SK-N-SH treated with all-trans-retinoic acid at 6 μM for 48 hours (cell line): ENCODE results near the gene PPM1B.

Source experiments
- ARNTL ChIP-seq: fragments of 450-650 bp; formaldehyde crosslinking; IDR thresholded peaks from 2 replicates; pipeline ENCODE4 v1.5.0; 2020; ENCODE audit warnings: low read depth, mild to moderate bottlenecking, moderate library complexity, borderline replicate concordance
- BACH2 ChIP-seq: fragments of 250-450 bp; sonication (Bioruptor Pico); IDR thresholded peaks from 2 replicates; pipeline ENCODE4 v1.9.0; 2021; ENCODE audit warnings: mild to moderate bottlenecking, borderline replicate concordance
- GLIS3 ChIP-seq: fragments of 250-450 bp; sonication (Bioruptor Pico); IDR thresholded peaks from 2 replicates; pipeline ENCODE4 v1.5.0; 2020; ENCODE audit warnings: mild to moderate bottlenecking, moderate library complexity
- ISL1 ChIP-seq: fragments of 250-450 bp; sonication (Bioruptor Pico); IDR thresholded peaks from 2 replicates; pipeline ENCODE4 v2.1.2; 2022; ENCODE audit warnings: mild to moderate bottlenecking, moderate library complexity
- RARB ChIP-seq: fragments of 250-450 bp; sonication (Bioruptor Pico); IDR thresholded peaks from 2 replicates; pipeline ENCODE4 v1.8.0; 2021; ENCODE audit warnings: mild to moderate bottlenecking, moderate library complexity
- SNAI2 ChIP-seq: fragments of 250-450 bp; sonication (Bioruptor Pico); IDR thresholded peaks from 2 replicates; pipeline ENCODE4 v1.5.0; 2020; ENCODE audit warnings: mild to moderate bottlenecking, moderate library complexity
- TCF4 ChIP-seq: fragments of 250-450 bp; sonication (Bioruptor Pico); IDR thresholded peaks from 2 replicates; pipeline ENCODE4 v1.8.0; 2021; ENCODE audit warnings: mild to moderate bottlenecking, moderate library complexity, borderline replicate concordance
- TOX ChIP-seq: fragments of 250-450 bp; sonication (Bioruptor Pico); IDR thresholded peaks from 2 replicates; pipeline ENCODE4 v1.8.0; 2021; ENCODE audit warnings: mild to moderate bottlenecking, moderate library complexity, borderline replicate concordance
- TSHZ2 ChIP-seq: fragments of 250-450 bp; sonication (Bioruptor Pico); IDR thresholded peaks from 2 replicates; pipeline ENCODE4 v1.5.0; 2020; ENCODE audit warnings: mild to moderate bottlenecking, moderate library complexity
- ZFP3 ChIP-seq: fragments of 250-450 bp; sonication (Bioruptor Pico); IDR thresholded peaks from 2 replicates; pipeline ENCODE4 v1.5.0; 2020; ENCODE audit warnings: mild to moderate bottlenecking, moderate library complexity
- ZFP30 ChIP-seq: fragments of 450-650 bp; formaldehyde crosslinking; IDR thresholded peaks from 2 replicates; pipeline ENCODE4 v1.5.0; 2022; ENCODE audit warnings: mild to moderate bottlenecking, moderate library complexity
- ZNF70 ChIP-seq: fragments of 450-650 bp; formaldehyde crosslinking; IDR thresholded peaks from 2 replicates; pipeline ENCODE4 v1.5.0; 2020; ENCODE audit warnings: mild to moderate bottlenecking, moderate library complexity
- TF ChIP-seq, protein P1 (sequence below): fragments of 250-450 bp; sonication (Bioruptor Pico); IDR thresholded peaks from 2 replicates; pipeline ENCODE4 v1.8.0; 2020; ENCODE audit warnings: mild to moderate bottlenecking, moderate library complexity, borderline replicate concordance
- TF ChIP-seq, protein P2 (sequence below): fragments of 250-450 bp; sonication (Bioruptor Pico); IDR thresholded peaks from 2 replicates; pipeline ENCODE4 v1.8.0; 2021; ENCODE audit warnings: low read depth, mild to moderate bottlenecking, moderate library complexity, borderline replicate concordance

DNA sequence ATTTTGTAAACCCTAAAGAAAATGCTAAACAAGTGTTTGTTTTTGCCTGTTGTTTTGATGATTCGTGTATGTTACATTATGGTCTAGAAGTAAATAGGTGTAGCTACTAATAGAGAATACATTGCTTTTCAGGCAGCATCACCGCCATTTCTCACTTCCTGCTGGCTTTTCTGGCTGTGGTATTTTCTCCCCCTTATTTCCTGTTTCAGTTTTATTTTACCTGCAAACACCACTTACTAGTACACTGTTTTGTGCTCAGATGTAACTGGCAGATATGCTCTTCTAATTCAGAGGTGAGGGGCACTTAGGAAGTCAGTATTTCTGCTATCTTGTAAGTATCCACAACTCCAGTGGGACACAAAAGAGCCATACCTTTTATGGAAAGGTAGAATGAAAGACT lies 68.5 kb downstream of the PPM1B start:
- TF ChIP-seq, protein P1, sequence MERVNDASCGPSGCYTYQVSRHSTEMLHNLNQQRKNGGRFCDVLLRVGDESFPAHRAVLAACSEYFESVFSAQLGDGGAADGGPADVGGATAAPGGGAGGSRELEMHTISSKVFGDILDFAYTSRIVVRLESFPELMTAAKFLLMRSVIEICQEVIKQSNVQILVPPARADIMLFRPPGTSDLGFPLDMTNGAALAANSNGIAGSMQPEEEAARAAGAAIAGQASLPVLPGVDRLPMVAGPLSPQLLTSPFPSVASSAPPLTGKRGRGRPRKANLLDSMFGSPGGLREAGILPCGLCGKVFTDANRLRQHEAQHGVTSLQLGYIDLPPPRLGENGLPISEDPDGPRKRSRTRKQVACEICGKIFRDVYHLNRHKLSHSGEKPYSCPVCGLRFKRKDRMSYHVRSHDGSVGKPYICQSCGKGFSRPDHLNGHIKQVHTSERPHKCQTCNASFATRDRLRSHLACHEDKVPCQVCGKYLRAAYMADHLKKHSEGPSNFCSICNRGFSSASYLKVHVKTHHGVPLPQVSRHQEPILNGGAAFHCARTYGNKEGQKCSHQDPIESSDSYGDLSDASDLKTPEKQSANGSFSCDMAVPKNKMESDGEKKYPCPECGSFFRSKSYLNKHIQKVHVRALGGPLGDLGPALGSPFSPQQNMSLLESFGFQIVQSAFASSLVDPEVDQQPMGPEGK, result no peak
- TF ChIP-seq TOX (CRISPR knock-in tag) (no peak), ZNF70 (CRISPR knock-in tag) (no peak), GLIS3 (no peak), ZFP3 (CRISPR knock-in tag) (no peak), SNAI2 (CRISPR knock-in tag) (no peak), RARB (no peak), ARNTL (CRISPR knock-in tag) (no peak), ISL1 (CRISPR knock-in tag) (no peak), TSHZ2 (no peak), BACH2 (CRISPR knock-in tag) (no peak), TCF4 (no peak), ZFP30 (CRISPR knock-in tag) (no peak)
- TF ChIP-seq, protein P2, sequence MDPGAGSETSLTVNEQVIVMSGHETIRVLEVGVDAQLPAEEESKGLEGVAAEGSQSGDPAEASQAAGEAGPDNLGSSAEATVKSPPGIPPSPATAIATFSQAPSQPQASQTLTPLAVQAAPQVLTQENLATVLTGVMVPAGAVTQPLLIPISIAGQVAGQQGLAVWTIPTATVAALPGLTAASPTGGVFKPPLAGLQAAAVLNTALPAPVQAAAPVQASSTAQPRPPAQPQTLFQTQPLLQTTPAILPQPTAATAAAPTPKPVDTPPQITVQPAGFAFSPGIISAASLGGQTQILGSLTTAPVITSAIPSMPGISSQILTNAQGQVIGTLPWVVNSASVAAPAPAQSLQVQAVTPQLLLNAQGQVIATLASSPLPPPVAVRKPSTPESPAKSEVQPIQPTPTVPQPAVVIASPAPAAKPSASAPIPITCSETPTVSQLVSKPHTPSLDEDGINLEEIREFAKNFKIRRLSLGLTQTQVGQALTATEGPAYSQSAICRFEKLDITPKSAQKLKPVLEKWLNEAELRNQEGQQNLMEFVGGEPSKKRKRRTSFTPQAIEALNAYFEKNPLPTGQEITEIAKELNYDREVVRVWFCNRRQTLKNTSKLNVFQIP, result no peak
